OCI-LY1 (cell line): ENCODE measurements around the gene COG4.

Experiments
- H2AFZ ChIP-seq: fragments of 200-600 bp; sonication (generic), shearing (Covaris generic); 2 replicates; pipeline ENCODE4 v1.6.0; 2014; ENCODE audit warnings: antibody characterized with exemption, mild to moderate bottlenecking, low read length
- H3F3A ChIP-seq: fragments of 200-600 bp; sonication (generic), shearing (Covaris generic); 2 replicates; pipeline ENCODE4 v1.6.0; 2014; ENCODE audit warnings: mild to moderate bottlenecking, antibody characterized with exemption, low read length, moderate library complexity; ENCODE audit not compliant: insufficient read depth
- H3K27ac ChIP-seq: fragments of 200-600 bp; sonication (generic); 2 replicates; pipeline ENCODE4 v1.5.1; 2014; ENCODE audit warnings: low read length, mixed run types, mild to moderate bottlenecking, low read depth; ENCODE audit not compliant: poor library complexity, severe bottlenecking
- H3K27me3 ChIP-seq: fragments of 200-600 bp; sonication (generic); 2 replicates; pipeline ENCODE4 v1.6.0; 2014; ENCODE audit warnings: antibody characterized with exemption, mild to moderate bottlenecking, low read length, moderate library complexity; ENCODE audit not compliant: insufficient read depth
- H3K36me3 ChIP-seq: fragments of 200-600 bp; sonication (generic); 2 replicates; pipeline ENCODE4 v1.6.1; 2014; ENCODE audit warnings: mild to moderate bottlenecking, antibody characterized with exemption, low read length, moderate library complexity, mixed read lengths; ENCODE audit not compliant: insufficient read depth
- H3K4me1 ChIP-seq: fragments of 200-600 bp; sonication (generic); 2 replicates; pipeline ENCODE4 v1.5.1; 2014; ENCODE audit warnings: mild to moderate bottlenecking, low read length, moderate library complexity; ENCODE audit not compliant: insufficient read depth, severe bottlenecking
- H3K4me2 ChIP-seq: fragments of 200-600 bp; sonication (generic), shearing (Covaris generic); 2 replicates; pipeline ENCODE4 v1.6.1; 2014; ENCODE audit warnings: low read length
- H3K4me3 ChIP-seq: fragments of 200-600 bp; sonication (generic); 2 replicates; pipeline ENCODE4 v1.5.1; 2014; ENCODE audit warnings: low read length, low read depth, mild to moderate bottlenecking, mixed read lengths; ENCODE audit not compliant: poor library complexity, severe bottlenecking
- H3K79me2 ChIP-seq: fragments of 200-600 bp; shearing (Covaris generic); 2 replicates; pipeline ENCODE4 v1.6.1; 2016; ENCODE audit warnings: mixed run types, low read length, mixed read lengths; ENCODE audit not compliant: insufficient read depth
- H3K9ac ChIP-seq: fragments of 200-600 bp; sonication (generic), shearing (Covaris generic); 2 replicates; pipeline ENCODE4 v1.6.1; 2014; ENCODE audit warnings: mild to moderate bottlenecking, low read length, mixed read lengths
- H3K9me2 ChIP-seq: fragments of 200-600 bp; sonication (generic), shearing (Covaris generic); 2 replicates; pipeline ENCODE4 v1.6.1; 2014; ENCODE audit warnings: low read depth, mild to moderate bottlenecking, low read length, mixed read lengths
- H3K9me3 ChIP-seq: fragments of 200-600 bp; shearing (Covaris generic); 2 replicates; pipeline ENCODE4 v1.6.1; 2014; ENCODE audit warnings: low read length, mixed read lengths
- H4K20me1 ChIP-seq: fragments of 200-600 bp; sonication (generic), shearing (Covaris generic); 2 replicates; pipeline ENCODE4 v1.6.0; 2016; ENCODE audit warnings: mild to moderate bottlenecking, low read length; ENCODE audit not compliant: insufficient read depth
- CTCF ChIP-seq: fragments of 200-600 bp; sonication (generic), shearing (Covaris generic); IDR thresholded peaks from 2 replicates; pipeline ENCODE4 v1.5.1; 2017; ENCODE audit warnings: mild to moderate bottlenecking, antibody characterized with exemption, low read length, moderate library complexity, mixed read lengths
- EZH2 ChIP-seq: fragments of 200-600 bp; sonication (generic), shearing (Covaris generic); IDR thresholded peaks from 2 replicates; pipeline ENCODE4 v1.8.0; 2017; ENCODE audit warnings: borderline replicate concordance, mixed run types, mild to moderate bottlenecking, antibody characterized with exemption, low read length, moderate library complexity, mixed read lengths

COG4 gene

GRCh38 chr16:70475054-70475871 lies 48.1 kb downstream of the COG4 start:
- no peak overlapping the region for H3K4me3 ChIP-seq
- H3K4me2 ChIP-seq = no peak overlapping the region
- peaks cover 19% of the 10 kb centered on the region for H3K4me1 ChIP-seq
- no peaks in the 10 kb centered on the region for H3F3A ChIP-seq
- H2AFZ ChIP-seq = no peak overlapping the region
- peaks cover 30% of the 10 kb centered on the region for H3K36me3 ChIP-seq
- no peaks in the 10 kb centered on the region for H3K9me2 ChIP-seq
- no peaks in the 10 kb centered on the region for H3K79me2 ChIP-seq
- H3K27ac ChIP-seq = peak overlapping the region; percentile 18
- no peaks in the 10 kb centered on the region for H4K20me1 ChIP-seq
- TF ChIP-seq CTCF = no peak
- no peak for TF ChIP-seq EZH2
- H3K27me3 ChIP-seq = no peaks in the 10 kb centered on the region
- no peak overlapping the region for H3K9ac ChIP-seq
- no peaks in the 10 kb centered on the region for H3K9me3 ChIP-seq

GRCh38 chr16:70474320-70475053 lies 48.9 kb downstream of the COG4 start:
- Histone ChIP-seq H4K20me1 (no peaks in the 10 kb centered on the region), H3K4me1 (peaks cover 15% of the 10 kb centered on the region), H3K27ac (no peak overlapping the region), H3F3A (no peaks in the 10 kb centered on the region), H2AFZ (no peak overlapping the region), H3K9ac (no peak overlapping the region), H3K79me2 (no peaks in the 10 kb centered on the region), H3K27me3 (no peaks in the 10 kb centered on the region), H3K9me3 (no peaks in the 10 kb centered on the region), H3K4me3 (no peak overlapping the region), H3K36me3 (peaks cover 22% of the 10 kb centered on the region; the same call in 1 of the 2 replicates), H3K4me2 (no peak overlapping the region), H3K9me2 (no peaks in the 10 kb centered on the region)
- no peak for TF ChIP-seq EZH2
- no peak for TF ChIP-seq CTCF

DNA sequence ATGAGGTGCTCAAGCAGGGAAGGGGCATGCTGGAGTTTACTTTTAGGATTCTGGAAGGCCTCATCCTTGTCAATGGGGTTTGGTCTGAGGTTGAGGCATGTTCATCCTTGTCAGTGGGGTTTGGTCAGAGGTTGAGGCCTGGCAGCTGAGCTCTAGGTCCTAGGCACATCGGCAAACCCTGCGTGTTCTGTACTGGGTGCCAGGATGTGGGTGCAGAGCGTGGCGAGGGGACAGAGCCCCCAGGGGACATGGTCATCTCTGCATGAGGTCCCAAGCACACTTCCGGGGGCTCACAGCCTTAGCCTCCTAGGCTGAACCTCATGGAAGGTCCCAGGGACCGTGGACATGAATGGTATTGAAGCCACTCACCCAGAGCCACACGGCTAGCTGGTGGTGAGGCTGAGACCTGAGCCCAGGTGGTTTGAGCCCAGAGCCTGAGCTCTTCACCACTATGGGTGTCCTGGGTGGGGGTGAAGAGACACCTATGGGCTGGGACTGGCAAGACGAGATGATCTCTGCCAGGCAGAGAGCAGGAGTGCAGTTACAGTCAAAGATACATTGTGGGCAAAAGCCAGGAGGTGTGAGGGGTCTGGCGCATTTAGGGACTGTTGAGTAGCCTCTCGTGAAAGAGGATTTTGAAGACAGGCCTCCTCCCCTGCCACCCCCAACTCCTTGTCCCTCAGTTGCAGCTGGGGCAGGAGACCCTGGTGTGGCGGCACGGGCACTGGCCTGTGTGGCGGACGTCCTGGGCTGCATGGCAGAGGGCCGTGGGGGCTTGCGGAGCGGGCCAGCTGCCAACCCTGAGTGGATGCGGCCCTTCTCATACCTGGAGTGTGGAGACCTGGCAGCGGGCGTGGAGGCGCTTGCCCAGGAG lies 49.7 kb downstream of the COG4 start:
- H3K4me1 ChIP-seq = peaks cover 15% of the 10 kb centered on the region
- no peaks in the 10 kb centered on the region for H3K9me3 ChIP-seq
- no peak overlapping the region for H3K9ac ChIP-seq
- no peaks in the 10 kb centered on the region for H3K9me2 ChIP-seq
- no peaks in the 10 kb centered on the region for H3K79me2 ChIP-seq
- no peak overlapping the region for H3K4me2 ChIP-seq
- H3K27me3 ChIP-seq = no peaks in the 10 kb centered on the region
- H2AFZ ChIP-seq = no peak overlapping the region
- H3K4me3 ChIP-seq = no peak overlapping the region
- H3F3A ChIP-seq = no peaks in the 10 kb centered on the region
- TF ChIP-seq CTCF (peak; percentile 35), EZH2 (no peak)
- H3K27ac ChIP-seq = no peak overlapping the region
- H3K36me3 ChIP-seq = peaks cover 14% of the 10 kb centered on the region; the same call in 1 of the 2 replicates
- no peaks in the 10 kb centered on the region for H4K20me1 ChIP-seq
